IMR-90 (cell line): ENCODE results near the gene RUNX2. TPM values are rescaled to one million over a fixed set of nuclear protein-coding genes. Genes with fewer than 3 reads are reported as not detected.

Experiments used
- ATAC-seq: fragments of 200-7000 bp; cut with Tn5 transposase; 2 replicates; pipeline ENCODE4 v1.9.1; 2020; ENCODE audit warnings: low read depth, mild to moderate bottlenecking, moderate library complexity
- BruUV-seq: library from RNA; stranded (reverse); fragments of 400-500 nt; replicated peaks from 2 replicates; lab custom pipeline; 2021; lab: Mats Ljungman, UMichigan
- CTCF ChIA-PET: fragments of 300-600 bp; formaldehyde crosslinking; extraction: SDS; loops from one replicate; lab custom pipeline; 2021; ENCODE audit warnings: antibody characterized with exemption; lab: Yijun Ruan, JAX
- POLR2A ChIA-PET: fragments of 300-600 bp; sonication (Branson Sonifier 250); formaldehyde crosslinking; loops from one replicate; lab custom pipeline; 2022; ENCODE audit warnings: antibody characterized with exemption; ENCODE audit not compliant: unreplicated experiment; lab: Charles Lee
- DNase-seq: peaks from one replicate; pipeline ENCODE4 v3.0.0; 2013
- H2AFZ ChIP-seq: replicated peaks from 2 replicates; pipeline ENCODE3; 2013; ENCODE audit warnings: low read length, mild to moderate bottlenecking; ENCODE audit not compliant: poor library complexity
- H2AK5ac ChIP-seq: 2 replicates; pipeline ENCODE4 v1.6.1; 2013; ENCODE audit warnings: low read depth, low read length, inconsistent platforms
- H2AK9ac ChIP-seq: replicated peaks from 2 replicates; pipeline ENCODE3; 2013; ENCODE audit warnings: mild to moderate bottlenecking, low read depth, low read length, moderate library complexity; ENCODE audit not compliant: poor library complexity
- H2BK120ac ChIP-seq: 2 replicates; pipeline ENCODE4 v1.6.1; 2013; ENCODE audit warnings: low read depth, low read length, inconsistent platforms
- H2BK15ac ChIP-seq: 3 replicates; pipeline ENCODE4 v1.6.1; 2013; ENCODE audit warnings: low read depth, low read length, inconsistent platforms
- H2BK20ac ChIP-seq: 2 replicates; pipeline ENCODE4 v1.6.1; 2013; ENCODE audit warnings: low read depth, mild to moderate bottlenecking, inconsistent platforms, low read length, moderate library complexity
- H2BK5ac ChIP-seq: 2 replicates; pipeline ENCODE4 v1.6.1; 2013; ENCODE audit warnings: mild to moderate bottlenecking, low read depth, low read length, inconsistent platforms; ENCODE audit not compliant: poor library complexity, severe bottlenecking
- H3K14ac ChIP-seq: replicated peaks from 2 replicates; pipeline ENCODE4 v1.6.1; 2013; ENCODE audit warnings: low read depth, low read length, inconsistent platforms
- H3K18ac ChIP-seq: 2 replicates; pipeline ENCODE4 v1.6.1; 2013; ENCODE audit warnings: low read depth, low read length, control low read depth
- H3K23ac ChIP-seq: 2 replicates; pipeline ENCODE4 v1.6.1; 2013; ENCODE audit warnings: low read depth, low read length, inconsistent platforms
- H3K27ac ChIP-seq: 2 replicates; pipeline ENCODE4 v1.5.1; 2013; ENCODE audit warnings: mild to moderate bottlenecking, control low read depth, low read length; ENCODE audit not compliant: insufficient read depth
- H3K27me3 ChIP-seq: 2 replicates; pipeline ENCODE4 v1.6.1; 2013; ENCODE audit warnings: low read length; ENCODE audit not compliant: control insufficient read depth, insufficient read depth
- H3K36me3 ChIP-seq: 2 replicates; pipeline ENCODE4 v1.6.1; 2013; ENCODE audit warnings: low read length, mixed read lengths; ENCODE audit not compliant: control insufficient read depth, insufficient read depth
- H3K4ac ChIP-seq: 2 replicates; pipeline ENCODE4 v1.6.1; 2013; ENCODE audit warnings: low read depth, low read length, inconsistent platforms
- H3K4me1 ChIP-seq: 2 replicates; pipeline ENCODE4 v1.6.1; 2013; ENCODE audit warnings: low read length, mixed read lengths; ENCODE audit not compliant: control insufficient read depth, insufficient read depth
- H3K4me2 ChIP-seq: 2 replicates; pipeline ENCODE4 v1.6.1; 2013; ENCODE audit warnings: low read depth, mild to moderate bottlenecking, control low read depth, low read length, moderate library complexity
- H3K4me3 ChIP-seq: 2 replicates; pipeline ENCODE4 v1.5.1; 2013; ENCODE audit warnings: low read depth, mild to moderate bottlenecking, control low read depth, low read length, moderate library complexity; ENCODE audit not compliant: insufficient read depth
- H3K56ac ChIP-seq: 2 replicates; pipeline ENCODE4 v1.6.1; 2013; ENCODE audit warnings: low read length, inconsistent platforms; ENCODE audit not compliant: insufficient read depth; ENCODE audit errors: extremely low read depth
- H3K79me1 ChIP-seq, 2 experiments: 2 replicates each; pipeline ENCODE4 v1.6.1; 2013; ENCODE audit warnings: low read length in 2 of 2, inconsistent platforms in 1 of 2, low read depth in 1 of 2
- H3K9ac ChIP-seq: 2 replicates; pipeline ENCODE4 v1.6.1; 2013; ENCODE audit warnings: low read depth, low read length, control low read depth
- H3K9me1 ChIP-seq: 2 replicates; pipeline ENCODE4 v1.6.1; 2013; ENCODE audit warnings: low read length, inconsistent platforms; ENCODE audit not compliant: insufficient read depth
- H3K9me3 ChIP-seq: 2 replicates; pipeline ENCODE4 v1.6.1; 2013; ENCODE audit warnings: low read length; ENCODE audit not compliant: control insufficient read depth, insufficient read depth
- H4K20me1 ChIP-seq: 2 replicates; pipeline ENCODE4 v1.6.1; 2013; ENCODE audit warnings: low read length, inconsistent platforms; ENCODE audit not compliant: insufficient read depth
- H4K5ac ChIP-seq: 2 replicates; pipeline ENCODE4 v1.6.1; 2013; ENCODE audit warnings: mild to moderate bottlenecking, low read depth, low read length, control low read depth
- H4K8ac ChIP-seq, 2 experiments: 2 replicates each; pipeline ENCODE4 v1.6.1; 2013; ENCODE audit warnings: low read depth in 2 of 2, low read length in 2 of 2, control low read depth in 1 of 2, inconsistent platforms in 1 of 2
- H4K91ac ChIP-seq: 2 replicates; pipeline ENCODE4 v1.6.1; 2013; ENCODE audit warnings: low read depth, low read length, inconsistent platforms; ENCODE audit not compliant: insufficient read depth
- CEBPB ChIP-seq: IDR thresholded peaks from 2 replicates; pipeline ENCODE4 v1.6.1; 2012; ENCODE audit warnings: low read depth, low read length, improper control_type of control experiment
- CHD1 ChIP-seq: IDR thresholded peaks from 2 replicates; pipeline ENCODE4 v1.6.1; 2012; ENCODE audit warnings: low read depth, low read length, improper control_type of control experiment
- CTCF ChIP-seq: conservative IDR thresholded peaks from 2 replicates; pipeline ENCODE4 v1.5.1; 2012; ENCODE audit warnings: mild to moderate bottlenecking, low read depth, low read length, improper control_type of control experiment
- FOS ChIP-seq: fragments of 150-350 bp; IDR thresholded peaks from 2 replicates; pipeline ENCODE4 v1.6.1; 2016; ENCODE audit warnings: low read depth, low read length
- MAFK ChIP-seq: IDR thresholded peaks from 2 replicates; pipeline ENCODE4 v1.6.1; 2012; ENCODE audit warnings: low read depth, low read length, improper control_type of control experiment
- MAZ ChIP-seq: IDR thresholded peaks from 2 replicates; pipeline ENCODE4 v1.6.1; 2012; ENCODE audit warnings: low read depth, mild to moderate bottlenecking, low read length, improper control_type of control experiment, moderate library complexity, borderline replicate concordance
- MXI1 ChIP-seq: IDR thresholded peaks from 2 replicates; pipeline ENCODE4 v1.6.1; 2012; ENCODE audit warnings: low read depth, mild to moderate bottlenecking, low read length, moderate library complexity, borderline replicate concordance
- NFE2L2 ChIP-seq: fragments of 150-350 bp; IDR thresholded peaks from 2 replicates; pipeline ENCODE4 v1.6.1; 2016; ENCODE audit warnings: low read depth, mild to moderate bottlenecking, low read length
- POLR2A ChIP-seq: IDR thresholded peaks from 2 replicates; pipeline ENCODE4 v1.6.1; 2012; ENCODE audit warnings: mild to moderate bottlenecking, low read depth, low read length
- RFX5 ChIP-seq: IDR thresholded peaks from 2 replicates; pipeline ENCODE4 v1.8.0; 2012; ENCODE audit warnings: low read depth, mild to moderate bottlenecking, low read length, moderate library complexity
- USF2 ChIP-seq: fragments of 150-350 bp; IDR thresholded peaks from 2 replicates; pipeline ENCODE4 v1.6.1; 2017; ENCODE audit warnings: mild to moderate bottlenecking, antibody characterized with exemption, low read length, low read depth
- WGBS, 2 experiments: methylation state at CpG; one replicate each; pipeline versions ENCODE4 v1.1.5 to v1.1.7; 2013; ENCODE audit warnings: missing lambda C conversion rate in 2 of 2; ENCODE audit not compliant: insufficient read length in 1 of 2; ENCODE audit errors: extremely low coverage in 2 of 2; 5-methylcytosine and 5-hydroxymethylcytosine counted together
- dilution Hi-C: fragments of 300-500 bp; cut with HindIII; formaldehyde crosslinking; loops from one replicate; pipeline ENCODE4 v1.14.3; 2018; ENCODE audit warnings: low sequenced_read_pairs; ENCODE audit not compliant: unreplicated experiment
- in situ Hi-C: fragments of 300-500 bp; cut with MboI; formaldehyde crosslinking; loops from 3 replicates; pipeline ENCODE4 v1.14.3; 2019; ENCODE audit warnings: low sequenced_read_pairs, inconsistent platforms, mixed read lengths
- intact Hi-C: fragments of 100-400 bp; cut with micrococcal nuclease; formaldehyde crosslinking; loops from 2 replicates; pipeline ENCODE4 v1.10.0; 2022
- polyA plus RNA-seq, 3 experiments: library from polyadenylated mRNA; depleted of rRNA; stranded (reverse); fragments of >200 nt; gene quantifications; 2 replicates each; pipeline ENCODE4 v1.2.3, GENCODE V29; 2012; ENCODE audit warnings: low replicate concordance in 1 of 3
- total RNA-seq: library from RNA; depleted of rRNA; stranded (reverse); fragments of >200 nt; gene quantifications from 2 replicates; pipeline ENCODE4 v1.2.3, GENCODE V29; 2012

Gene RUNX2
- total and polyA plus RNA-seq, 2 of the 4 experiments (the other 2 are of a cell fraction): 2.3 to 4.7 TPM

GRCh38 chr6:45712076-45712475 lies 383.9 kb downstream of the RUNX2 start:
- Histone ChIP-seq H4K20me1 (no peaks in the 10 kb centered on the region), H2AK9ac (no peak overlapping the region), H2BK20ac (0 out of 2 replicates have a peak overlapping the region, but pooled peaks have one; percentile 26), H2BK15ac (0 out of 3 replicates have a peak overlapping the region, but pooled peaks have one; percentile 32), H4K5ac (no peak overlapping the region), H3K9me1 (peaks cover 11% of the 10 kb centered on the region), H3K4me1 (peaks cover 13% of the 10 kb centered on the region), H3K9me3 (no peaks in the 10 kb centered on the region), H2BK5ac (no peak overlapping the region), H3K4me2 (no peak overlapping the region), H3K36me3 (no peaks in the 10 kb centered on the region), H3K27me3 (no peaks in the 10 kb centered on the region), H3K56ac (no peak overlapping the region), H3K23ac (no peak overlapping the region), H2BK120ac (0 out of 2 replicates have a peak overlapping the region, but pooled peaks have one; percentile 35), H3K4ac (0 out of 2 replicates have a peak overlapping the region, but pooled peaks have one; percentile 51), H3K9ac (no peak overlapping the region), H2AFZ (no peak overlapping the region), H3K18ac (no peak overlapping the region), H3K27ac (no peak overlapping the region), H4K91ac (0 out of 2 replicates have a peak overlapping the region, but pooled peaks have one; percentile 11), H4K8ac (no peak overlapping the region), H3K79me1 (no peaks in the 10 kb centered on the region), H3K14ac (peak overlapping the region; percentile 17; the same call in 1 of the 2 replicates), H2AK5ac (peak overlapping the region; percentile 72; the same call in 1 of the 2 replicates), H3K4me3 (no peak overlapping the region)
- DNase-seq: no peak
- intact Hi-C loops: loop anchor here (5.0 to 10.0 kb wide), 4 partner anchors 155 to 627 kb away; no protein-coding TSS in a partner anchor
- dilution Hi-C loops: no loop called here
- WGBS, 2 experiments: 100% methylated on average over 9 of the region's 11 CpGs; no CpG with 5 or more reads in 1 of the 2 experiments
- CTCF ChIA-PET: no interaction called here
- BruUV-seq: no TSS peak
- TF ChIP-seq POLR2A: no peak
- no peak for TF ChIP-seq CHD1
- TF ChIP-seq MAZ: no peak
- no peak for TF ChIP-seq MAFK
- TF ChIP-seq CEBPB: no peak
- TF ChIP-seq NFE2L2: no peak
- no peak for TF ChIP-seq USF2
- TF ChIP-seq RFX5: no peak
- no peak for TF ChIP-seq FOS
- TF ChIP-seq CTCF: no peak
- TF ChIP-seq MXI1: no peak
- POLR2A ChIA-PET: no interaction called here
- no peak for ATAC-seq
- in situ Hi-C loops: loop anchor here (5.0 to 25.0 kb wide), 4 partner anchors 290 to 1225 kb away; no protein-coding TSS in a partner anchor
